MM.1S (cell line): ENCODE data around the gene ZNF275.

Experiments
- CTCF ChIP-seq: fragments of 300-600 bp; sonication (generic); IDR thresholded peaks from 2 replicates; pipeline ENCODE4 v1.5.1; 2016; ENCODE audit warnings: antibody characterized with exemption, low read length, mixed read lengths
- EZH2 ChIP-seq: fragments of 300-600 bp; sonication (generic); optimal IDR thresholded peaks from 2 replicates; pipeline ENCODE3; 2017; ENCODE audit warnings: low read depth, mild to moderate bottlenecking, antibody characterized with exemption, low read length, mixed read lengths

DNA sequence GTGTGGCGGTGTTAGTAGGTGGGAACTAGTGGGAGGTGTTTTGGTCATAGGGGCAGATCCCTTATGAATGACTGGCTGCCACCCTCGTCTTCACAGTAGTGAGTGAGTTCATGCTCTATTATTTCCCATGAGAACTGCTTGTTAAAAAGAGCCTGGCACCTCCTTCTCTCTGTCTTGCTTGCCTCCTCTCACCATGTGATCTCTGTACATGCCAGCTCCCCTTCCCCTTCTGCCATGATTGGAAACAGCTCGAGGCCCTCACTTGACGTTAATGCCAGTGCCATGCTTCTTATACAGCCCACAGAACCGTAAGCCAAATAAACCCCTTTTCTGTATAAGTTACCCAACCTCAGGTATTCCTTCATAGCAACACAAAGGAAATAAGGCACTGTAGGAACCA is 34.1 kb upstream of the ZNF275 start:
- TF ChIP-seq EZH2 (no peak), CTCF (no peak)
